HG03460 (cell line): Measurements from ENCODE around the gene NABP1.

Experiments
- ATAC-seq: cut with Tn5 transposase; IDR thresholded peaks from one replicate; pipeline ENCODE4 v1.9.1; 2021; ENCODE audit not compliant: unreplicated experiment

NABP1 gene

GRCh38 chr2:191678437-191679100 is 633 bp downstream of the NABP1 start:
- ATAC-seq = peak; percentile 13

DNA sequence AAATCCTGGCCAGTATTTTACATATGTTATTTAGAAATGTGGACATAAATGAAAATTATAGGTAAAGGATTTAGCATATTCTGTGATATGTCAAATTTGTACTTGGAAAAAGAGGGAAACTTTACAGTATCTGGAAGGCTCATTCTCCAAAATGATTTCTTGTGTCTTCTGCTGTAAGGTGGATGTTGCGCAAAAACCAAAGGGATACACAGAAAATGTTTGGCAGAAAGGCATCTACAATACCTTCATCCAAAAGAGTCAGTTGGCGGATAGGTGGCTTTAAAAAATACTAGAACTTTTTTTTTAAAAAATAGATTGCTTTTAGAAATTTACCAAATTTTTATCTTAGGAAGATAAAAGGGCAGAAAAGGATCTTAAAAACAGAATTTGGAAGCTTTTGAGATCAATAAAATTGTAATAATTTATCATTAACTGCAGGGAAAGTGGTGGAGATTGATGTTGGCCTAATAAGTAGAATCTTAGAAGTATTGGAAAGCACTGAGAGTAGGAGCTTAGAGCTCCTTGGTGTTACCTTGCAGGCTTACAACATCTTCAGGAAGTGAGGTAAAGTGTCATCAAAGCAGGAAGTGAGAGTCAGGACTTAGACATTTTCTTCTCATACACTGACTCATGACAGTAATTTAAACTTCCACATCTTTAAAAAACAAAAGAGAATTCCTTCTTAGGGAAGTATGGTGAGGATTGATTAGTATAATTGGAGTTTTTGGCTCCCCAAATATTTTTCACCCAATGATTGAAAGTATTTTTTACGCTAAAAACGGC is 2.1 kb downstream of the NABP1 start:
- peak; percentile 18 for ATAC-seq

DNA sequence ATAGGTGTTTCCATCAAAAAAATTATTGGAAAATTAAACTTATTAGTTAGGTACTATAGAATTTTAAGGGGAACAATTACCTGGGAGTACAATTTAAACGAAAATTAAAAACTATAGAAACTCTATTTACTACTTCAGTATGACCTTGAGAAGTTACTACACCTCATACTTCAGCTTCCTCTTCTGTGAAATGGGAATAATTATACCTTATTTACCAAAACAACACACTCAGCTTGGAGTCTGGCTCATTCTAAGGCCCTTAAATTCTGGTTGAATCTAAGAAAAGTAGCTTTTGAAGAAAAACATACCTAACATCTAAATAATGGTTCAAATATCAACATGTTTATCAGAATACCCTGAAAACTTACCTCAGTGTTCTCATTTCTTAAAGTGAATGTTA is 2.7 kb downstream of the NABP1 start:
- ATAC-seq = no peak

DNA sequence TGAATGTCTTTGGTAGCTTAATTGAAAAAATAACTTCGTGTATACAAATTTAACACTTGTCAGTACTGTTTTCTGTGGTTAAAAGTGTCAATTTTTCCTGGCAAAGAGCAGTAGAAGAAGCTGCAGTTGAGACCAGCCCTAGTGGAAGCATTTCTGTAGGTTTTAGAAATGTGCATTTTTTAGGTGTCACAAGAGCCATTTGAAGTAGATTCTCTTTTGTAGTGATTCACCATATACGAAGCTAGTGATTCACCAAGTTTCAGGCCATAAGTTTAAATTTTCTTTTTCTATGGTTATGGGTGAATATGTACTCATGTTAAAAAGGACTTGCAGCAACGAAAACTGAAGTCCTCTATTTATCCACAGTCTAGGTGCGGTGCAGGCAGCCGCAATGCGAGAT is 4.2 kb downstream of the NABP1 start:
- ATAC-seq = no peak

- no peak for ATAC-seq
Measured at GRCh38 chr2:191686066-191686465, 8.1 kb downstream of the NABP1 start.

- ATAC-seq = no peak
Measured at GRCh38 chr2:191686729-191687128, 8.8 kb downstream of the NABP1 start.

GRCh38 chr2:191687867-191688266 is 9.9 kb downstream of the NABP1 start:
- no peak for ATAC-seq

DNA sequence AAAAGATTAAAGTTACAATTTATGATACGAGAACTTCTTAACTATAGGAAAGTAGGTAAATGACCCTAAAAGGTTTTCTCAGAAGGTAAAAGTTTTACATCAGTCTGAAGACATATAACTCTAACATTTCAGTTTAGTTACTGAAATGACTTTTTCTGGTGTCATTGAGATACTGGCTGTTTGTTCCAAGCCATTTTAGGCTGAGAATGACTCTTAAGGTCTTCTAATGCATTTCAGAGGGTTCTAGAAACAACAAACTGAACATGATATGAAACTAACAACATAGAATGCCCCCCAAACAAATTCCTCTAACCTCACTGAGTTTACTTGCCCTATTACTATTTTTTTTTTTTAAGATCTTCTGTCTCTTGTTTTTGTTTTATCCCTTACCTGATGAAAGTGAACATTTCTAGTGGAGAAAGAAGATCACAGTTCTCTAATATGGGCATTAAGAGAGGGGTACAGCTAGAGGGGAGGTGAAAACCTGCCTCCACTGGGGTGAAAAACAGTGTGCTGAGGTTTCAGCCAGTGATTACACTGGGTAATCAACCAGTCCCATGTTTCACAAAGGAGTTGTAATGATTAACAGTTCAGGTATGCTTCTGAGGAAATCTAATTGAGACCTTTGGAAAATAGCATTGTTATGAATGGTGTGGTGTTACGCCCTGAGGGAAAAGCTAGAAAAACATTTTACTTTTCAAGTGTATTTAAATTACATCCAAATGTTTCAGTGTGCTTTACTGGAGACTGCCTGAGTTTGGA is 11.2 kb downstream of the NABP1 start:
- no peak for ATAC-seq

DNA sequence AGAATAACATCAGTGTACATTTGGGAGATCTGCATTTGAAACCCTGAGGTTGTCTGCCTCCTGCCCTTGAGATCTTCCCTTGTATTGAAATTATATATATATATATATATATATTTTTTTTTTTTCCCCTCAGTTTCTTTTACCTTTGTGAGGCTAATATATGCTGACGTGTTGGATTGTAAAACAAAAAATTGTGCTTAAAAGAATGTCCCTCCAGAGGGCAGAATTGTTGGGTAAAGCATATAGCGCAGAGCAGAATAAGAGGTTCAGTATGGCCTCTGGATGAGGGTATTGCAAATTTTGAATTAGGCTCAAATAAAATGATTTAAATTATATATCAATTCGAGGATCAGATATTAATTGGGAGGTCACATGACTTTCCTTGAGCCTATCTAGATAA is 12.4 kb downstream of the NABP1 start:
- no peak for ATAC-seq

GRCh38 chr2:191691016-191691735 is 13.2 kb downstream of the NABP1 start:
- peak; percentile 76 for ATAC-seq

- ATAC-seq = no peak
Measured at GRCh38 chr2:191691898-191692297, 14.0 kb downstream of the NABP1 start.

- no peak for ATAC-seq
Measured at GRCh38 chr2:191692502-191693115, 14.7 kb downstream of the NABP1 start.

DNA sequence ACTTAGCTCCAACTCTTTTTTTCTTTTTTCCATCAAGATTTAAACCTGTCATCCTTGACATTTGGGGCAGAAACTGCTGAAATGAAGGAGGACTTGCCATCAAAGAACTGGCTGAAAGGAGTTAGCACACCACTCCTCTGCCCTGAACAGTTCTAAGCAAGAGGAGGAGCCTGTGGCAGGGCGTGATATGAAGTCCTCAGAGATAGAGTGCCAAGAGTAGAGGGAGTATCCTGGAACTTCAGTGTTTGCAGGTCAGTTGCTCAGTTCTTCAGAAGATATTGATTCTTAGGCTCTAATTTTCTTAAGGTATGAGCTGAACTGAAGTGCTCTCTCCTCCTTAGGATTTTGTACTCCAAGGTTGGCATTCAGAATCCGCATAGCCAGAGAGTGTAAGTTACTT is 15.2 kb downstream of the NABP1 start:
- ATAC-seq = no peak

DNA sequence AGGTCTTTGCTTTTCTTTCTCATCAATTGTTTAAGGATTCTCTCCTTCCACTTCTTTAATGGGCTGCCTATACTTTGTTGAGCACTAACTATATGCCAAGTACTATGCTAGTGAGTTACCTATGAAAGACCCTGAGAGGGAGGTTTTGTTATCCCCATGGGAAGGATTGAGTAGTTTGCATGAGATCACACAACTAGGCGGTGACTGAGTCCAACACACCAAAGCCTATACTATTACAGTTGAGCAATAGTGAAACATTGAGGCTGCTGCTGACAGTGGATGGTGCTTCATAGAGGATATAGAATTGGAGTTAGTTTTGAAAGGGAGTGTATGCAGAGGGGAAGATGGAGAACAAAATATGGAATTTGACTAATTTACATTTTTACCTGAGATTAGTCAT is 15.8 kb downstream of the NABP1 start:
- ATAC-seq = peak; percentile 32

GRCh38 chr2:191696001-191696400 is 18.1 kb downstream of the NABP1 start:
- no peak for ATAC-seq

DNA sequence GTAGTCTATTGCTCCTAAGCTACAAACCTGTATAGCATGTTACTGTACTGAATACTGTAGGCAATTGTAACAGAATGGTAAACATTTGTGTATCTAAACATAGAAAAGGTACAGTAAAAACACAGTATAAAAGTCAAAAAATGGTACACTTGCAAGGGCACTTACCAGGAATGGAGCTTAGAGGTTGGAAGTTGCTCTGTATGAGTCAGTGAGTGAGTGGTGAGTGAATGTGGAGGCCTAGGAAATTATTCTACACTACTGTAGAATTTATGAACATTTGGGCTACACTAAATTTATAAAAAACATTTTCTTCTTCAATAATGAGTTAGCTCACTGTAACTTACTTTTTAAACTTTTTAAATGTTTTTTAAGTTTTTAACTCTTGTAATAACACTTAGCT is 19.0 kb downstream of the NABP1 start:
- ATAC-seq = no peak

- ATAC-seq = no peak
Measured at GRCh38 chr2:191697870-191698269, 19.9 kb downstream of the NABP1 start.

DNA sequence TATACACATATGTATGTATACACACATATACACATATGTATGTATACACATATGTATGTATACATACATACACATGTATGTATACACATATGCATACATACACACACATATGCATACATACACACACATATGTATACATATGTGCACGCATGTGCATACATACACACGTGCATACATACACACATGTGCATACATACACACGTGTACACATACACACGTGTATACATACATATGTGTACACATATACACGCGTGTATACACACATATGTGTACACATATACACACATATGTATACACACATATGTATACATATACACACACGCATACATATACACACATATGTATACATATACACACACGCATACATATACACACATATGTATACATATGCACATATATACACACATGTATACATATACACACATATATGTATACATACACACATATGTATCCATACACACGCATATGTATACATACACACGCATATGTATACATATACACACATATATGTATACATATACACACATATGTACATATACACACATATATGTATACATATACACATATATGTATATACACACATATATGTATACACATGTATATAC is 21.5 kb downstream of the NABP1 start:
- ATAC-seq = no peak

DNA sequence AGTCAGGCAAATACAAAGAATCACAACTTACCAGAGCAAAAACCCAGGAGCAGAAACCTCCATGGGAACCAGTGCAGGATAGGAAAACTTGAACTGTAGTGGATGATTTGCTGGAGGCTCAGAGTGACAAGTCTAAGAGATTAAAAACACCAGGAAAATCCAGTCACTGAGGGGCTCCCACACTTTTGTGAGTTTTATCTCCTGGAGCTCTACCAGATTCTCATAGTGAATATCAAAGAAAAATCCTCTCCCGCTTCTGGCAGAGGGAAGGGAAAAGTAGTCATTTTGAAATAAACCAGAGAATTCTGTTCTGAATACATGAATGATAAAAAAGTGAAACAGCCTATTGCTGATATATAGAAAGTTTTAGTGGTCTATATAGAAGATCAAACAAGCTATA is 23.1 kb downstream of the NABP1 start:
- no peak for ATAC-seq

GRCh38 chr2:191701696-191702095 is 23.8 kb downstream of the NABP1 start:
- ATAC-seq = no peak
